Occipital lobe (tissue), 2 donors: ENCODE results near the gene RPL10. TPM values are rescaled to one million over a fixed set of nuclear protein-coding genes. Genes with fewer than 3 reads are reported as not detected.
"Not testable (repeated sequence)": the region's sequence is repeated elsewhere in the genome, so short reads cannot be mapped to it uniquely, and the experiment has no call there.

Experiments
- DNase-seq: peaks from one replicate; lab custom pipeline; 2025; lab: John Stamatoyannopoulos, UW
- total RNA-seq: library from RNA; depleted of rRNA; stranded (reverse); fragments of >200 nt; gene quantifications from one replicate; pipeline ENCODE4 v1.2.3, GENCODE V29; 2014

The RPL10 gene
- total RNA-seq, 1 donor from 2014 or later, result 2,213 TPM

GRCh38 chrX:154378059-154378798 is 19.9 kb upstream of the RPL10 start:
- no peak for DNase-seq

GRCh38 chrX:154378799-154379568 is 19.2 kb upstream of the RPL10 start, which contains the start of gene EMD:
Gene EMD, plus strand, starts transcription at chrX:154379295. Its CDS starts 190 bp downstream, at chrX:154379485.
- peak; percentile 99 for DNase-seq

- no peak for DNase-seq
Measured at GRCh38 chrX:154379569-154379951, 18.6 kb upstream of the RPL10 start.

DNA sequence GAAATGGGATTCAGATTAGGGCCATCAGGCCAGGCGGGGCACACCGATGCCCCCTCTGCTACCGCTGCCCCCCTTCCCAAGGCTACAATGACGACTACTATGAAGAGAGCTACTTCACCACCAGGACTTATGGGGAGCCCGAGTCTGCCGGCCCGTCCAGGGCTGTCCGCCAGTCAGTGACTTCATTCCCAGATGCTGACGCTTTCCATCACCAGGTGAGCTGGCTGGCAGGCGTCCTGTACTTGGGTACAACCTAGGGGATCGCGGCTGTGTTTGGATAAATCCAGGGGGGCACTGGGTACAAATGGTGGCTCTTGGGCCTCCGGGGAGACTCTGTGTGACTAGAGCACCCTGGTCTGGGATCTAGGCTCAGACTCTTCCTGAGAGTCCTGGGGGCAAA is 18.0 kb upstream of the RPL10 start:
- no peak for DNase-seq

DNA sequence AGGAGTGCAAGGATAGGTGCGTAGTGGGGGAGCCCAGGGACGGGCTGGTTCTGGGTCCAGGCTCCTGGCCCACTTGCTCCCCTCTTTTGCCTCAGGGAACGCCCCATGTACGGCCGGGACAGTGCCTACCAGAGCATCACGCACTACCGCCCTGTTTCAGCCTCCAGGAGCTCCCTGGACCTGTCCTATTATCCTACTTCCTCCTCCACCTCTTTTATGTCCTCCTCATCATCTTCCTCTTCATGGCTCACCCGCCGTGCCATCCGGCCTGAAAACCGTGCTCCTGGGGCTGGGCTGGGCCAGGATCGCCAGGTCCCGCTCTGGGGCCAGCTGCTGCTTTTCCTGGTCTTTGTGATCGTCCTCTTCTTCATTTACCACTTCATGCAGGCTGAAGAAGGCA is 17.4 kb upstream of the RPL10 start:
- no peak for DNase-seq

GRCh38 chrX:154381271-154381670 is 16.9 kb upstream of the RPL10 start:
- DNase-seq, result no peak

GRCh38 chrX:154382483-154383069 is 15.6 kb upstream of the RPL10 start:
- no peak for DNase-seq

- DNase-seq, result no peak
Measured at GRCh38 chrX:154383359-154384283, 14.6 kb upstream of the RPL10 start.

- no peak for DNase-seq
Measured at GRCh38 chrX:154384284-154384892, 13.8 kb upstream of the RPL10 start.

GRCh38 chrX:154388094-154388493 is 10.1 kb upstream of the RPL10 start:
- DNase-seq, result not testable (repeated sequence)

GRCh38 chrX:154388649-154389048 is 9.5 kb upstream of the RPL10 start:
- DNase-seq, result not testable (repeated sequence)

- DNase-seq, result not testable (repeated sequence)
Measured at GRCh38 chrX:154389812-154390747, 8.1 kb upstream of the RPL10 start.

- not testable (repeated sequence) for DNase-seq
Measured at GRCh38 chrX:154396363-154396762, 1.8 kb upstream of the RPL10 start.

GRCh38 chrX:154396973-154397887 is 947 bp upstream of the RPL10 start:
- peak; percentile 56 for DNase-seq

GRCh38 chrX:154398668-154399526 is 720 bp downstream of the RPL10 start:
- peak; percentile 54 for DNase-seq

DNA sequence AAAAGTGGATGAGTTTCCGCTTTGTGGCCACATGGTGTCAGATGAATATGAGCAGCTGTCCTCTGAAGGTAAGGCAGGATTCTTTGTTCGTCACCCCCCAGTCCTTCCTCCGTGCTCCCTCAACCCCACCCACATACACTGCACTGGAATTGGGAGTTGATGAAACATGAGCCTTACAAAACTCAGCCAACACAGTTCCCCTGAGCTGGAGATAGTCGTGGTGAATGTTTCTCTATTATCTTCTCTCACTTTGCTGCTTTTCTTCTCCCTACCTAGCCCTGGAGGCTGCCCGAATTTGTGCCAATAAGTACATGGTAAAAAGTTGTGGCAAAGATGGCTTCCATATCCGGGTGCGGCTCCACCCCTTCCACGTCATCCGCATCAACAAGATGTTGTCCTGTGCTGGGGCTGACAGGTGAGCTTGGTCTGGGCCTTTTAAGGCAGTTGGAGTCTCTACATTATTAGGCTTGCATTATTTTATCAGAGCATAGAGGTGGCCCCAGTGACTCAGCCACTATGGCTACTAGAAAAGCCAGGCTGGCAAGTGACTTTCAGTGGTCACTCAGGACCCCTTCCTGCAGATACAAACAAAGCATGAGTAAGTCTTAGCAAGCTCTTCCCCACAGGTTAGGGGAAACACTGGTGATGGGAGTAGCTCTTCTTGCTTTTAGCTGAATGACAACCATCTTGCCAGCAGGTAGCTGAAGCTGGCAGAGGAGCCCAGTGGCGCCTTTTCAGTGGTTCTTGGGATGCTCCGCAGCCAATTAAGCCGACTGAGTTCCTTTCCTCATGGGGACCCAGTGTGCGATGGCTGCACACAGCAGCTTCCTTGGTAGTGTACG is 1.6 kb downstream of the RPL10 start:
- DNase-seq, result no peak

DNA sequence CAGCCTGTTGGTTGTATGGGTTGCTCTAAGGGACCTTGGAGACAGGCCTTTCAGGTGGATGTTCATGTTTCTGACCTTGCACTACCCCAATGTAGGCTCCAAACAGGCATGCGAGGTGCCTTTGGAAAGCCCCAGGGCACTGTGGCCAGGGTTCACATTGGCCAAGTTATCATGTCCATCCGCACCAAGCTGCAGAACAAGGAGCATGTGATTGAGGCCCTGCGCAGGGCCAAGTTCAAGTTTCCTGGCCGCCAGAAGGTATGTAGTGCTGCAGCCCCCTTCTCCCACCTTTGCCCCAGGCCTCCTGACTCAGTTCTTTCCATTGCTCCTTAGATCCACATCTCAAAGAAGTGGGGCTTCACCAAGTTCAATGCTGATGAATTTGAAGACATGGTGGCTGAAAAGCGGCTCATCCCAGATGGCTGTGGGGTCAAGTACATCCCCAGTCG is 2.2 kb downstream of the RPL10 start:
- DNase-seq, result not testable (repeated sequence)
